Osteocyte (in vitro differentiated cells): ENCODE results near the gene CCR3. TPM values are rescaled to one million over a fixed set of nuclear protein-coding genes. Genes with fewer than 3 reads are reported as not detected.

Experiments
- DNase-seq: peaks from one replicate; pipeline ENCODE4 v3.0.0; 2021; ENCODE audit warnings: mixed read lengths; ENCODE audit not compliant: unreplicated experiment; ENCODE audit errors: extremely low spot score
- H3K27ac Mint-ChIP-seq: one replicate; pipeline ENCODE4 v1.8.0; 2021; ENCODE audit warnings: mild to moderate bottlenecking, mixed read lengths; ENCODE audit not compliant: unreplicated experiment
- H3K27me3 Mint-ChIP-seq: one replicate; pipeline ENCODE4 v1.8.0; 2021; ENCODE audit warnings: mixed read lengths; ENCODE audit not compliant: unreplicated experiment
- H3K36me3 Mint-ChIP-seq: one replicate; pipeline ENCODE4 v1.8.0; 2021; ENCODE audit warnings: mixed read lengths; ENCODE audit not compliant: unreplicated experiment
- H3K4me1 Mint-ChIP-seq: one replicate; pipeline ENCODE4 v1.8.0; 2021; ENCODE audit warnings: mixed read lengths; ENCODE audit not compliant: unreplicated experiment
- H3K4me3 Mint-ChIP-seq: one replicate; pipeline ENCODE4 v1.8.0; 2021; ENCODE audit warnings: mild to moderate bottlenecking, moderate library complexity, mixed read lengths; ENCODE audit not compliant: unreplicated experiment
- H3K9me3 Mint-ChIP-seq: one replicate; pipeline ENCODE4 v1.8.0; 2021; ENCODE audit warnings: mixed read lengths; ENCODE audit not compliant: unreplicated experiment
- CTCF ChIP-seq: fragments of 200-600 bp; sonication (generic); IDR thresholded peaks from 2 replicates; pipeline ENCODE4 v1.5.0; 2021; ENCODE audit warnings: antibody characterized with exemption, mild to moderate bottlenecking, moderate library complexity
- long read RNA-seq: library from polyadenylated mRNA; unstranded; transcript quantifications from one replicate; pipeline ENCODE4 v2.0.0, GENCODE V29; 2021
- total RNA-seq: library from RNA; stranded (reverse); gene quantifications from 2 replicates; pipeline ENCODE4 v1.2.1, GENCODE V29; 2021

CCR3 gene
- not detected in 2 replicates for total RNA-seq
- long read RNA-seq, result 0 reads

DNA sequence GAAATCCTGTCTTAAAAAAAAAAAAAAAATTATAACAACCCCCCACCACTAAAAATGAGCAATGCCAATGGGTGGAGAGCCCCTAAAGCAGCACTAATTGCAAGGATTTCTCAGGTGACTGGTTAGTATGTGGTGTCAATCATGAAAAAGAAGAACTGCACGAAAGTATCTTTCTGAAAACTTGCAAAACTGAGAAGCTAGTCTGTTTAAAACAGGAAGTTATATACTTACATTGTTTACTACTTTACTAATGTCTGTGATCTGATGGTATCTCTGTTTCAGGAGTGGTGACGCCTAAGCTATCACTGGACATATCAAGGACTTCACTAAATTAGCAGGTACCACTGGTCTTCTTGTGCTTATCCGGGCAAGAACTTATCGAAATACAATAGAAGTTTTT lies at the start of gene CCR3:
Gene CCR3, plus strand, starts transcription at position 341 of the 400 bp plus-strand sequence. CDS start 22,699 bp downstream, outside the sequence.
- no peaks in the 10 kb centered on the region for H3K4me1 Mint-ChIP-seq
- no peak for TF ChIP-seq CTCF
- no peaks in the 10 kb centered on the region for H3K9me3 Mint-ChIP-seq
- H3K4me3 Mint-ChIP-seq, result no peak within 1 kb of the TSS
- H3K36me3 Mint-ChIP-seq, result no peaks in the 10 kb centered on the region
- peaks cover 44% of the 10 kb centered on the region for H3K27me3 Mint-ChIP-seq
- no peak for DNase-seq
- no peak within 1 kb of the TSS for H3K27ac Mint-ChIP-seq

DNA sequence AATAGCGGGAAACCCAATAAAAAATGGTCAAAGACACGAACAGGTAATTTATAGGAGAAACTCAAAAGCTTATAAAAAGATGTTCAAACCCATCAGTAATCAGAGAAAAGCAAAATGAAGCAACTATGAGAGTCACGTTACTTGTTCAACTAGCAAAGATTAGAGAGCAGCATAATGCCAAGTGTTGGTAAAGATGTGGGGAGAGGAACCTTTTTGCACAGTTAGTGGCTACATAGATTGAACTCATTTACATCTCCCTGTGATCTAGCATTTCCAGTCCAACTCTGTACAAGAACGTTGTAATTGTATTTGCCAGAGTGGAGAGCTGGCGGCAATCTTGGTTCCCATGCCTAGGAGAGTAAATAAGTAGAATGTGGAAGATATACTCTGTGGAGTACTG lies 49.3 kb upstream of the CCR3 start:
- H3K4me3 Mint-ChIP-seq, result no peak overlapping the region
- TF ChIP-seq CTCF, result no peak
- DNase-seq, result no peak
- H3K9me3 Mint-ChIP-seq, result peaks cover 10% of the 10 kb centered on the region
- H3K36me3 Mint-ChIP-seq, result no peaks in the 10 kb centered on the region
- no peaks in the 10 kb centered on the region for H3K4me1 Mint-ChIP-seq
- H3K27me3 Mint-ChIP-seq, result peaks cover 14% of the 10 kb centered on the region
- H3K27ac Mint-ChIP-seq, result no peak overlapping the region

GRCh38 chr3:46193436-46193835 lies 48.8 kb upstream of the CCR3 start:
- Mint-ChIP-seq H3K36me3 (no peaks in the 10 kb centered on the region), H3K4me3 (no peak overlapping the region), H3K4me1 (no peaks in the 10 kb centered on the region), H3K9me3 (peaks cover 13% of the 10 kb centered on the region), H3K27ac (no peak overlapping the region), H3K27me3 (peaks cover 15% of the 10 kb centered on the region)
- TF ChIP-seq CTCF, result no peak
- DNase-seq, result no peak

DNA sequence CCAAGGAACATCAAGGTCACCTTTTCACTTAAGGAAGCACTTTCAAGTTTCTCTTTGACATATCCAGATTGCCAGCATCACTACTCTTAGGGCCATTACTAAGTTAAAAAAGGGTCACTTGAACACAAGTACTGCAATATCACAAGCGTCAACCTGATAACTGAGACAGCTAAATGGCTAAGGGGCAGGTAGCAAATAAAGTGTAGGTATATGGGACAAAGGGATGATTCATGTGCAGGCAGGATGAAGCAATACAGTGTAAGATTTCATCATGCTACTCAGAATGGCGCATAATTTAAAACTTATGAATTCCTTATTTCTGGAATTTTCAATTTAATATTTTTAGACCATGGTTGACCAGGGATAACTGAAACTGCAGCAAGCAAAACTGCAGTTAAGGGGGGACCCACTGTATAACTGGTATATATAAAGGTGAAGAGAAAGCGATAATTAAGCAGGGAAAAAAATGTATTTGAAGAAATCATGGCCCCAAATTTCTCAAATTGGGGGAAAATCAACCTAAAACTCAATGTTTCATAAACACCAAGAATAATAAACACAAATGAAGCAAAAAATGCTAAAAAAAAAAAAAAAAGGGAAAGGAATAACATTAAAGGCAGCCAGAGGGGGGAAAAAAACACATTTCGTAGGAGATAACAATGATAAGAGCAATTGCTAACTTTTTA lies 47.2 kb upstream of the CCR3 start:
- Mint-ChIP-seq H3K36me3 (no peaks in the 10 kb centered on the region), H3K4me1 (no peaks in the 10 kb centered on the region), H3K4me3 (no peak overlapping the region), H3K27ac (no peak overlapping the region), H3K9me3 (peaks cover 15% of the 10 kb centered on the region), H3K27me3 (peaks cover 20% of the 10 kb centered on the region)
- no peak for DNase-seq
- TF ChIP-seq CTCF, result no peak

DNA sequence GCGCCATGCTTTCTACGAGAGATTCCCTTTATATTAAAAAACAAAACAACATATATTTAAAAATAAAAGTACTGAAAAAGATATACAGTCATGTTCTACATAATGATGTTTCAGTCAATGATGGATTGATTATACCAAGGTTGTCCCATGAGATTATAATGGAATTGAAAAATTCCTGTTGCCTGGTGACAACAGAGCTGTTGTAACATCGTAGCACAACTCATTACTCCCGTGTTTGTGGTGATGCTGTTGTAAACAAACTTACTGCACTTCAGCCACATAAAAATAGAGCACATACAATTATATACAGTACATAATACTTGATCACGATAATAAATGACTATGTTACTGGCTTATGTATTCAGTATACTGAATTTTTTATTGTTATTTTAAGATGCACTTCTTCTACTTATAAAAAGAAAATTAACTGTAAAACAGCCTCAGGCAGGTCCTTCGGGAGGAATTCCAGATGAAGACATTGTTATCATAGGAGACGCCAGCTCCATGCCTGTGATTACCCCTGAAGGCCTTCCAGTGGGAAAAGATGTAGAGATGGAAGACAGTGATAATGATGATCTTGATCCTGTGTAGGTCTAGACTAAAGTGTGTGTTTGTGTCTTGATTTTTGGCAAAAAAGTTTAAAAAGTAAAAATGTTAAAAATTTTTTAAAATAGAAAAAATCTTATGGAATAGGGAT lies 45.9 kb upstream of the CCR3 start:
- Mint-ChIP-seq H3K36me3 (no peaks in the 10 kb centered on the region), H3K27ac (no peak overlapping the region), H3K4me3 (no peak overlapping the region), H3K9me3 (peaks cover 15% of the 10 kb centered on the region), H3K4me1 (no peaks in the 10 kb centered on the region), H3K27me3 (peaks cover 19% of the 10 kb centered on the region)
- no peak for TF ChIP-seq CTCF
- no peak for DNase-seq
